ENCODE results near the gene CAPN11. TPM values are rescaled to one million over a fixed set of nuclear protein-coding genes. Genes with fewer than 3 reads are reported as not detected.

CAPN11 gene
- total RNA-seq, 6 experiments from 2014 or later, result 0.22 to 0.31 TPM; not detected in 4

DNA sequence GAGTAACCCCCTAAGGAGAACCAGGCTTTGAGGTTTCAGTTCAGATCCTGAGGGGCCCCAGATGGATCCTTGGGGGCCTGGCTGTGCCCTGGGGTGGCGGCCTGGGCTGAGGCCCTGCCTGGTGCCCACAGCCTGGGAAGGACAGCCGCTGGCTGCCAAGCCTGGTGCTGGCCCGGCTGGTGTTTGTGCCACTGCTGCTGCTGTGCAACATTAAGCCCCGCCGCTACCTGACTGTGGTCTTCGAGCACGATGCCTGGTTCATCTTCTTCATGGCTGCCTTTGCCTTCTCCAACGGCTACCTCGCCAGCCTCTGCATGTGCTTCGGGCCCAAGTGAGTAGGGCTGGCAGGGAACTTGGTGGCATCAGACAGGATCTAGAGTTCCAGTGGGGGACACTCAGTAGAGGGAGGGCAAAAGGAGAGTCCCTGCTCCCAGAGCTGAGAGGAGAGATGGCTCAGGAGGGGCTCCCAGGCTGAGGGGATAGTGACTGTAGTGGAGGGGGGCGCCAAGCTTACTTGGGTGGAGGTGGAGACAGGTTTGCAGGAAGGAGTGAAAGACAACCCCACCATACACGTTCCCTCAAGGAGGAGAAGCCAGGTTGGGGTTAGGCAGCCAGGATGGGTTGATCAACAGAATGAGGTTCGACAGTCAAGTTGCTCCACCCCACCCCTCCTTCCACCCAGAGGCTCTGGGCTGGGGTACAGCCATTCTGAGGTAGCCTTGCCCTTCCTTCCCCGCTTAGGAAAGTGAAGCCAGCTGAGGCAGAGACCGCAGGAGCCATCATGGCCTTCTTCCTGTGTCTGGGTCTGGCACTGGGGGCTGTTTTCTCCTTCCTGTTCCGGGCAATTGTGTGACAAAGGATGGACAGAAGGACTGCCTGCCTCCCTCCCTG lies 74.3 kb downstream of the CAPN11 start:
- Histone ChIP-seq H3K36me3 (peaks cover 0 to 12% (median 0%) of the 10 kb centered on the region in 4 donors), H3K4me3 (no peak overlapping the region), H3K9me3 (no peaks in the 10 kb centered on the region), H3K4me1 (peaks cover 0 to 72% (median 34%) of the 10 kb centered on the region in 4 donors), H3K27ac (peak overlapping the region in 2 of 3 donors; percentile 64 to 97), H3K27me3 (no peaks in the 10 kb centered on the region)
- intact Hi-C loops (cut with DNase I), result loop anchor here (5.0 to 10.0 kb wide), 3 partner anchors 58 to 128 kb away; no protein-coding TSS in a partner anchor
- no peak for DNase-seq
- TF ChIP-seq POLR2A (IDR thresholded peaks at IDR 0.05), result no peak
- TF ChIP-seq, protein P1, sequence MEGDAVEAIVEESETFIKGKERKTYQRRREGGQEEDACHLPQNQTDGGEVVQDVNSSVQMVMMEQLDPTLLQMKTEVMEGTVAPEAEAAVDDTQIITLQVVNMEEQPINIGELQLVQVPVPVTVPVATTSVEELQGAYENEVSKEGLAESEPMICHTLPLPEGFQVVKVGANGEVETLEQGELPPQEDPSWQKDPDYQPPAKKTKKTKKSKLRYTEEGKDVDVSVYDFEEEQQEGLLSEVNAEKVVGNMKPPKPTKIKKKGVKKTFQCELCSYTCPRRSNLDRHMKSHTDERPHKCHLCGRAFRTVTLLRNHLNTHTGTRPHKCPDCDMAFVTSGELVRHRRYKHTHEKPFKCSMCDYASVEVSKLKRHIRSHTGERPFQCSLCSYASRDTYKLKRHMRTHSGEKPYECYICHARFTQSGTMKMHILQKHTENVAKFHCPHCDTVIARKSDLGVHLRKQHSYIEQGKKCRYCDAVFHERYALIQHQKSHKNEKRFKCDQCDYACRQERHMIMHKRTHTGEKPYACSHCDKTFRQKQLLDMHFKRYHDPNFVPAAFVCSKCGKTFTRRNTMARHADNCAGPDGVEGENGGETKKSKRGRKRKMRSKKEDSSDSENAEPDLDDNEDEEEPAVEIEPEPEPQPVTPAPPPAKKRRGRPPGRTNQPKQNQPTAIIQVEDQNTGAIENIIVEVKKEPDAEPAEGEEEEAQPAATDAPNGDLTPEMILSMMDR (IDR thresholded peaks at IDR 0.05), result no peak
- WGBS (ENCODE audit: insufficient coverage, low coverage, low lambda C conversion rate, missing lambda C conversion rate), result 78% methylated on average over 8 of the region's 16 CpGs
- ATAC-seq, result no peak

DNA sequence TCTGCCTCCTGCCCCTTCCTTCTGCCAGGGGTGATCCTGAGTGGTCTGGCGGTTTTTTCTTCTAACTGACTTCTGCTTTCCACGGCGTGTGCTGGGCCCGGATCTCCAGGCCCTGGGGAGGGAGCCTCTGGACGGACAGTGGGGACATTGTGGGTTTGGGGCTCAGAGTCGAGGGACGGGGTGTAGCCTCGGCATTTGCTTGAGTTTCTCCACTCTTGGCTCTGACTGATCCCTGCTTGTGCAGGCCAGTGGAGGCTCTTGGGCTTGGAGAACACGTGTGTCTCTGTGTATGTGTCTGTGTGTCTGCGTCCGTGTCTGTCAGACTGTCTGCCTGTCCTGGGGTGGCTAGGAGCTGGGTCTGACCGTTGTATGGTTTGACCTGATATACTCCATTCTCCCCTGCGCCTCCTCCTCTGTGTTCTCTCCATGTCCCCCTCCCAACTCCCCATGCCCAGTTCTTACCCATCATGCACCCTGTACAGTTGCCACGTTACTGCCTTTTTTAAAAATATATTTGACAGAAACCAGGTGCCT lies 75.0 kb downstream of the CAPN11 start:
- no peak for ATAC-seq
- no peaks in the 10 kb centered on the region for H3K27me3 ChIP-seq
- WGBS (ENCODE audit: insufficient coverage, low coverage, low lambda C conversion rate, missing lambda C conversion rate), result 21% methylated on average over 2 of the region's 14 CpGs
- peaks cover 0 to 65% (median 31%) of the 10 kb centered on the region in 4 donors for H3K4me1 ChIP-seq
- no peaks in the 10 kb centered on the region for H3K9me3 ChIP-seq
- DNase-seq, result no peak
- H3K36me3 ChIP-seq, result peaks cover 0 to 12% (median 0%) of the 10 kb centered on the region in 4 donors
- no peak overlapping the region for H3K4me3 ChIP-seq
- H3K27ac ChIP-seq, result peak overlapping the region; percentile 64 to 98 (median 97)
- TF ChIP-seq, protein P1 (IDR thresholded peaks at IDR 0.05), result no peak
- TF ChIP-seq POLR2A (IDR thresholded peaks at IDR 0.05), result no peak
- intact Hi-C loops (cut with DNase I), result loop anchor here (5.0 to 10.0 kb wide), 3 partner anchors 59 to 129 kb away; no protein-coding TSS in a partner anchor

Small RNAs within 50 kb of the gene (small RNA-seq; reads per million reads assigned to genes)
- 0 reads per million in 2 experiments for gene RN7SL811P

Other genes starting within 250 kb of the CAPN11 start
- gene MRPL14, start 31.4 kb upstream of the CAPN11 start, total RNA-seq, result 10 to 100 TPM; 26.5 to 70.0 (median 35.4) TPM
- 10 to 100 TPM; 30.6 to 41.0 (median 36.8) TPM for gene TMEM63B, start 31.3 kb upstream of the CAPN11 start, total RNA-seq
- not detected for gene MYMX, start 58.1 kb downstream of the CAPN11 start, total RNA-seq
- 10 to 100 TPM; 27.4 to 51.3 (median 31.4) TPM for gene SLC29A1, start 64.8 kb downstream of the CAPN11 start, total RNA-seq
- 100 to 1,000 TPM; 183 to 566 (median 345) TPM for gene HSP90AB1, start 88.3 kb downstream of the CAPN11 start, total RNA-seq
- gene SLC35B2, start 98.7 kb downstream of the CAPN11 start, total RNA-seq, result 10 to 100 TPM; 15.1 to 29.0 (median 20.9) TPM
- 10 to 100 TPM in 3 of 6 experiments, 1 to 10 TPM in 3; 2.5 to 30.2 (median 10.8) TPM for gene NFKBIE, start 106.7 kb downstream of the CAPN11 start, total RNA-seq
- not detected for gene TMEM151B, start 111.6 kb downstream of the CAPN11 start, total RNA-seq
- 1 to 10 TPM; 5.5 to 9.8 (median 7.0) TPM for gene AARS2, start 154.5 kb downstream of the CAPN11 start, total RNA-seq
- not detected for gene SPATS1, start 183.8 kb downstream of the CAPN11 start, total RNA-seq
- gene CDC5L, start 228.9 kb downstream of the CAPN11 start, total RNA-seq, result 10 to 100 TPM in 5 of 6 experiments, 1 to 10 TPM in 1; 9.2 to 13.0 (median 11.2) TPM